Activated T-helper 1 cell treated with anti-CD3 and anti-CD28 coated beads, Interleukin-2, amount 50 U/mL, for 16 hours (primary cell): ENCODE results near the gene ZGPAT.

Experiments used
- DNase-seq, 2 donors: peaks; one replicate each; pipeline ENCODE4 v3.0.0-alpha.2; 2020; ENCODE audit warnings: low read depth in 1 of 2, low spot score in 1 of 2

The ZGPAT gene

DNA sequence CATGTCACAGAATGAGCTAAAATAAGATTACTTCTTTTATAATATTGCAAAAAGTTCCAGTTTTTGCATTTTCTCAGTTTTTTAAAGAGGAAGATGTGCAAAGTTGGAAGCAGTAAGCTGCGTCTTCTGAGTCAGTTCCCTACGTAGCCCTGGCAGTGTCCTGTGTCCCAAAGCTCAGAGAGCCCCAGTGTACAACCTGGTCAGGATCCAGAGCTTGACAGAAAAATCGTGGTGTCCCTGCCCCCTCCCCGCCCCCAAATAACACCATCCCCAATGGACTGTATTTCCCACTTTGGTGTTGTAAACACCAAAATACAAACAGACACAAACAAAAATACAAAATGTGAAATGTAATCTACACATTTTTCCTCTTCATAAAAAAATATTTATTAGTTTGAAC, 36.3 kb downstream of the ZGPAT start:
- DNase-seq: no peak

DNA sequence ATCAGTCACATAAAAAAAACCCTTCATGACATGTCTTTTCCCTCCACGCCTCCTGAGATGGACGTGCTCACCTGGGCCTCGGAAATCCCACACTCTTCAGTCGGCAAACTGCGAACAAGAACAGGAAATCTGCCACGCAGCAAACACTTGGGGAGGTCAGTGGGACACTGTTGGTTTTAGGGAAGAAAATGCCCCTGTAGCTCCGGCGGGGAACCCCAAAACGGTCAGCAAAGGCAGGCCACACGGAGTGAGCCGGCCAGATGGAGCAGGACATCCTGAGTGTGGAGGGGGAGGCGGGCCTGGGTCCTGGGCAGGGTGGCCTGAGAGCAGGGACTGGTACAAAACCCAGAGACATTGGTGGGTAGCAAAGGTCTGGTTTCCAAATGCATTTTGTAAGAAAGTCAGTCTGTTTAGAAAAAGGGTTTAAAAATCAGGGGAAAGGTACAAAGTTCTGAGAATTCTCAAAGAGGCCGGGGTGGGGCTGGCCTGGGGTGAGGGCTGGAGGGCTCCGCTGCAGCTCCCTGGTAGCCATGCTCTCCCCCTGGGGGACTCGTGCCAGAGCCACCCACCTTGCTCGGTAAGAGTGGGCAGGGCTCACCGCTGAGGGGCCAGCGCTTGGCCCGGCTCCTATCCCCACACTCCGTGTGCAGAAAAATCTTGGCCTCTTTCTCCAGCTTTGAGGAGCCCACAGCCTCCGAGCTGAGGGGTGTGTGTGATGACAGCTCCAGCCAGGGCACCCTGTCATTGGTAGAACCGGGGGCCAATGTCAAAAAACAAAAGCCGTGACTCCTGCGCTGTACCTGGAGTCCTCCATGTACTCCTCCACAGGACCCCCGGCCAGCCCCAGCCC, 37.0 kb downstream of the ZGPAT start:
- DNase-seq: no peak

DNA sequence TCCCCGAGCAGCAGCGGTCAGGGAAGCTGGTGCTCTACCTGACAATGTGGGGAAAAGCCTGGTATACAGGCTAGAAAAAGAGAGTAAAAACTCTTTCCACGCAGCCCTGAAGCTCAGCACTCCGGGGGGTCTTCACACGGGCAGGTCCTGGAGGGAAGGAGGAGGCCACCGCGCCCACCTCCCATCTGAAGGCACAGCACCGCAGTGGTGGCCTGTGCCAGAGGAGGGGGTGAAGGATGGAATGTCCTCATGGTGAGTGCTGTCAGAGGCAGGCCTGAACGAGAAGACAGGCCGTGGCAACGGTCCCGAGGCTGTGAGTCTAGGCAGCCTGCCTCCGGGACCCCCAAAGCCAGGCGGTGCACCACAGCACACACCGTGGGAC, 37.6 kb downstream of the ZGPAT start:
- DNase-seq: no peak

DNA sequence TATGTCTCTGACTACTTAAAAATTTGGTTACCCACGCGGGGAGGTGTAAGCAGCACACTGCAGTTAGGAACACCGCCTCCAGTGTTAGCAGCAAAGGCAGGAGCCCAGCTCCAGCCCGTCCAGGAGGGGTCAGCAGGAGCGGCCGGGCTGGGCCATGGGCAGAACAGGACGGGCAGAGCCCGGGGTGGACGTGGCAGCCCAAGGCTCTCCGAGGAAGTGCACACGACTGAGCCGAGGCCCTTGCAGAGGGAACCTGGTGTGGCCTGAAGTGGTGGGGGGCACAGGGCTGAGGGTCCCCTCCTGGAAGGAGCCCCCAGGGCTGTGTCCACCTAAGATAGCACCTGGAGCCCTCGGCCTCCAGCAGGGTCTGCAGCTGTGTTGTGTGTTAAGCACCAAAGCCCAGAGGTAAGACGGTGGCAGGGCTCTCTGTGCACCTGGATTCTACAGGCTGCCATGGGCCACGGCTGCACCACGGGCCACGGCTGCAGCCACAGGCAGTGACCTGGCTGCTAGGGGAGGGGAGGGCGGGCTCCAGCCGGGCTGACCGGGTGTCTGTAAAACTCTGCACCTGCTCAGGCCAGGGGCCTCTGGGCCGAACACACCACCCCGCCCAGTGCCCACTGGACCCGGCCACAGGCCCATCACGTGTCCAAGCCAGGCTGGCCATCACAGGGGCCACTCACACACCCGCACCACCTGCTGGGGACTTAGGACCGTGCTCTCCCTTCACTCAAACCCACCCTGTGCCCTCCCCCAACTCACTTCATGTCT, 38.3 kb downstream of the ZGPAT start:
- no peak for DNase-seq

DNA sequence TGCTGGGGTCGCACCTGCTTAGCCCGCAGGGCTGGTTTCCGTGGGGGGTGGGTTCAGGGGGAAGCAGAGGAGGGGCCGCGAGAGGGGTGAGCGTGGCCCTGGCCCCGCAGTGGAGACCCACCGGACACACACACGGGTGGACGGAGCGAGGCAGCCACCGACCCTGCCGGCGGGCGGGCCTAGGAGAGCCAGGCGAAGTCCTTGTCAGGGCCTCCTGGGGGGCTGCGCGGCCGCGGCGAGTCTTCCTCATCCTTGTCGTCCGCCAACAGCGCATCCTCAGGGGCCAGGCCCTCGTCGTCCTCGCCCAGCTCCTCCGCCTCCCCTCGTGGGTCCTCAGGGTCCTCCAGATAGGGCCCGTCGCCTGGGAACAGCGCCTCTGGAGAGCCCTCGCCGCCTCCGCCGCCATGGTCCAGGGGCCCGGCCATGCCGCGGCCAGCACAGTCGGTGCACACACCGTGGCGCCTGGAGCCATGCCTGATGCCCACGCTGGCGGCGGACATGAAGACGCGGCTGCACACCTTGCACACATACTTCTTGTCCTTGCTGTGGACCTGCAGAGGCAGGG, 39.0 kb downstream of the ZGPAT start:
- no peak for DNase-seq

DNA sequence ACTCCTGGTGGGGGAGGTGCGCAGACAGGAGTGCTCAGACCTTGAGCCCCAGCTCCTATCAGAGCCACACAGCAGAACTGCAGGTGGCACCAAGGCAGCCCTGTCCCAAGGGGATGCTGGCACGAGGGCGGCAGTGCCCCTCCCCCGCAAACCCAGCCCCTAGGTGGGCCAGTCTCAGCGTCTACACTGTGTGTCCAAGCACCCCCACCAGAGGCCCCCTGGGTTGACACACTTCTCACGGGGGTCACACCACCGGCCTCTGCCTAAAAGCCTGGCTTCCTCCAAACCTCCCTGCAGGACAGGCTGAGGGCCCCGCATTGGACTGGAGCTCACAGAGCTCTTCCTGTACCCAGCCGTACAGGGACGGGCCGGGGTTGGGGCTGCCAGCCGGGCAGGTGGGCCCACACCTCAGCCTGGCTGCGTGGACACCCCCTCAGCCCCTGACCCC, 39.8 kb downstream of the ZGPAT start:
- DNase-seq: no peak

DNA sequence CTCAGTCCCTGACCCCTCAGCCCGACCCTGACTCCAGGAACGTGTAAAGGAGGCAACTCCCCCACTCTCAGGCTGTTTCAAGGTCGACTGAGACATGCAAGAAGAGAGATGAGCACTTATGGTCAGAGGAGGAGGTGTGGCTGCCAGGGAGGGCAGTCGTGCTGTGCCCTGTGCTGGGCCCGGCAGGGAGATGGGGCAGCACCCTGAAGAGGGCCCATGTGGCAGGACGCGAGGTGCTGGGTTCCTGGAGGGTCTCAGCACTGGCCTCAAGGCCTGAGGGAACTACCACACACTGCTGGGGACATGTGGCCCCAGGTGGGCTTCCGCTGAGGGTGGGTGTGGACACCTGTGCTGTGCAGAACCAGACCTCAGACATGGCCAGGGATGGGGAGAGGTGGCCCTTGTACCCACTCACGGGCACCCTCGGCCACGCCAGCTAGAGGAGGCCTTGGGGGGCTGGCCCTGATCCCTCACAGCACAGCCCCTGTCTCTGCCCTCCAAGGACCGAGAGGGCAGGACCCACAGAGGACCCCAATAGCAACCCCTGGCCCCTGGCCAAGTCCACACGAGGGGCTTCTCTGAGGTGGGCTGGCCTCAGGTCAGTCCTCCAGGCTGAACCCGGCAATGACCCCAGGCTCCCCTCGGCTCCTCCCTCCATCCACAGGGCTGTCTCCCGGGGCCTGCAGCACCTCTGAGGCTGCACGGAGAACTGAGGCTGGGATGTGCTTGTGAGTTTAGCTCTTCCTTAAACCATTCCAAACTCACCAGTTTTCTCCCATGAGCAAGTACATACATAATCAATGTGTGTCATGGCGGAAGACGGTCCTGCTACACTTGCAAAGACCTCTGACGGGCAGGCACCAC, 40.5 kb downstream of the ZGPAT start:
- DNase-seq: no peak

DNA sequence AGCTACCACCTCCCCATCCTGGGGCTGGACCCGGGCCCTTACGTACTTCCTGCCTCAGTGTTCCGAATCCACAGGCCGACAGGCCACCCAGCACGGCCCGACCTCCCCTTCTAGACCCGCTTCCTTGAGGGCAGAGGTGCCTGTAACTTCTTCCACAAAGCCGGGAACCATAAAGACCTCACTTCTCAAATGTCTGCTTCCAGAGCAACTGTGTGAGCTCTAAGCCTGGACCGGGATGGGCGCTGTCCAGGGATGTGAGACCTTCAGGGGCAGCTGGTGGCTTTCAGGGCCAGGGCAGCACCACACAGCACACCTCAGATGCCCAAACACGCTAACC, 41.1 kb downstream of the ZGPAT start:
- DNase-seq: no peak

DNA sequence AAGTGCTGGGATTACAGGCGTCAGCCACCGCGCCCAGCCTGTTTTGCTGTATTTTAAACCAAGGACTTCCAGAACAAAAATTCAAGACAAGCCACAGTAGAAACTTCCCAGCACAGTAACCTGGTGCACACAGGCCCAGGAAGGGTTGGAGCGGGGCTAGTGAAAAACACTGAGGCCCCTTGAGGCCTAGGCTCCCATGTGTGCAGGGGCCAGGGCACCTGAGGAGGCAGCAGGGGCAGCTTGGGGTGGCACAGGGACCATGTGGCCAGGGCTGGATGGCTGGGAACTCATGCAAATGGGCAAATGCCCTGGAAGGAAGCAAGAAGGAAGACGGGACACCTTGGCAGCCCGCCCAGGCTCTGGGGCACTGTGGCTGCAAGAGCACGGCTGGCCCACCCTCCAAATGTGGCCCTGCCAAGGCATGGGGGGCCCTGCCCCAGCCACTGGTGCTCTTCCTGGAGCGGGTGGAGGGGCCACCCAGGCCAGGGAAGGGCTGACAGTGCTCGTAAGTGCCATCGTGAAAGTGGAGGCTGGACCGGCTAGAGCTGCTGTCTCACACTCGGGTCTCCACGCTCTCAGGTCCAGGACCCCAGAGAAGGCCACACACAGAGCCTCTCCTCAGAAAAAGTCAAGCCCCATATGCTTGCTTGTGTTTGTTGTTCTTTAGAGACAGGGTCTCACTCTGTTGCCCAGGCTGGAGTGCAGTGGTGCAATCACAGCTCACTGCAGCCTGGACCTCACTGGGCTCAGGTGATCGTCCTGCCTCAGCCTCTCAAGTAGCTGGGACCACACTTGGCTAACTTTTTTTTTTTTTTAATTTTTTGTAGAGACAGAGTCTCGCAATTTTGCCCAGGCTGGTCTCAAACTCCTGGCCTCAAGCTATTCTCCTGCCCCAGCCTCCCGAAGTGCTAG, 42.0 kb downstream of the ZGPAT start:
- no peak for DNase-seq

DNA sequence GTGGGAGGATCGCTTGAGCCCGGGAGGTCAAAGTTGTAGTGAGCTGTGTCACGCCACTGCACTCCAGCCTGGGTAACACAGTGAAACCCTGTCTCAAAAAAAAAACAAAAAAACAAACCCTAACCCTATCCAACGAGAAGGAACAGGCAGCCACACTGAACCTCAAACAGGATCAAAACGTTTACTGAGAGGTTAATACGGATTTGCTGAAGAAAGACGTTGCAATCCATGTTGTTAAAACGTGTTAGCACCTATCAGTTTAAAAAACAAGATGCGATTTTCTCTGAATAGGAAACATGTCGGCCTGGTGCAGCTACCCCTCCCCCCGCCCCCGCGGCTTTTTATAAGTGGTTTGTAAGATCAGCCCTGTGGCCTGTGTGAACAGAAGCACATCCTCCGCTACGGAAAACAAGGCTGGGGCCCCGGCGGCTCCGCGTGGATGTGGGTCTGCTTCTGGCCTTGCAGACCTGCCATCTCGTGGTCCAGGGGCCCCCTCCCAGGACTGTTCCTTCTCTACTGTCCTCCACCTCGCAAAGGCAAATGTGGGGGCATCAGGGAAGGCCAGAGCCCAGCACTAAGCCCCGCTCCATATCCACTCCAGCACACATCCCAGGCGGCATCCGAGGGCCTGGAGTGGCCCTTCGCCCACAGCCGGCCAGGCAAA, 43.1 kb downstream of the ZGPAT start:
- DNase-seq: peak; percentile 42 to 49

DNA sequence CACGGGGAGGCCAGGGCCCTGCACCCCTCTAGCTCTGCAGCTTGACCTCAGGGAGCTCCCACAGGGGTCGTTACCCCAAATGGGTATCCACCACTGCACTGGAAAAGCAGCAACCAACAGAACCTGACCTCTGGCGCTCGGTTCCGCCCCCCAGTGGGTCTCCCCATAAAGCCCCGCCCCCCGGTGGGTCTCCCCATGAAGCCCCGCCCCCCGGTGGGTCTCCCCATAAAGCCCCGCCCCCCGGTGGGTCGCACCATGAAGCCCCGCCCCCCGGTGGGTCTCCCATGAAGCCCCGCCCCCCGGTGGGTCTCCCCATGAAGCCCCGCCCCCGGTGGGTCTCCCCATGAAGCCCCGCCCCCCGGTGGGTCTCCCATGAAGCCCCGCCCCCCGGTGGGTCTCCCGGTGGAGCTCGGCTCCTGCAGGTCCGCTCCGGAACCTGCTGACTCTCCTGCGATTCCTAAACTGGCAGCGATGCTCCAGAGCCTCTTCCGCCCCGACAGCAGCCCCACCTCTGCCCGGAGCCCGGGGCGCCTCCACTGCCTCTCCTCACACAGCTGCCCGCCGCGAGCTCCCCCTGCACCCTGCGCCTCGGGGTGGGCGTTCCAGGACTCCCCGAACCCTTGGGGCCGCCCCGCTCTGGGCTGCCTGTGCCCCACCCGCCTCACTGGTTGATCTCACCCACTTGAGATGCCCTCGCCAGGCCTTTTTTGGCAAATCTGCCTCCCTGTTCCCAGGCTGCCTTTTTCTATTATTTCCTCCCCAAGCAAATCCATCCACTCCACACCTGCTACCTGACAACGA, 43.8 kb downstream of the ZGPAT start:
- DNase-seq: no peak

DNA sequence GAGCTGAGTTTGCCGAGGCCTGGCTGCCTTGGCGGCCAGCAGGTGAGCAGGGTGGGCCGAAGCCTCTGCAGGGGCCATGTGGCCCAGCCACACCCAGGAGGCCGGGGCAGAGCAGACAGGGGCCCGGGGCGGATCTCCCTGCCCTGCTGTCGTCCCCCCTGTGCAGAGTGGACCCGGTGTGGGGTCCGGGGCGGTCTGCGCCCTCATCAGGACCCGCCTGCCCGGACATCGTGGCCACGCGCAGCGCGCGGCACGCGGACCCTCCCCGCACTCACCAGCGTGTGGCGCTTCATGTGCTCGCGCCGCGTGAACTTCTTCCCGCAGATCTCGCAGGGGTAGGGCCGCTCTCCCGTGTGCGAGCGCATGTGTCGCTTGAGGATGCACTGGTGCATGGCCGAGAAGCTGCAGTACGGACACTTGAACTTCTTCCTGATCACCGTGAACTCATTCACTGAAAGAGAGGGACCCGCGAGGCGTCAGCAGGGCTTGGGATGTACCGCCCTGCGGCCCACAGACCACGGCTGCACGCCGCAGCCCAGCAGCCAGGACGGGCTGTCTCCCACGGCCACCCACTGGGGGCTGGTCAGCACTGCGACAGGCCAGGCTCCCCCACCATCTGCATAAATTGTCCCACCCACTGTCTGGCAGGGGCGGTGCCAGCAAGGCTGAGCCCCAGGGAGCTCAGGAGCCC, 44.7 kb downstream of the ZGPAT start:
- no peak for DNase-seq

DNA sequence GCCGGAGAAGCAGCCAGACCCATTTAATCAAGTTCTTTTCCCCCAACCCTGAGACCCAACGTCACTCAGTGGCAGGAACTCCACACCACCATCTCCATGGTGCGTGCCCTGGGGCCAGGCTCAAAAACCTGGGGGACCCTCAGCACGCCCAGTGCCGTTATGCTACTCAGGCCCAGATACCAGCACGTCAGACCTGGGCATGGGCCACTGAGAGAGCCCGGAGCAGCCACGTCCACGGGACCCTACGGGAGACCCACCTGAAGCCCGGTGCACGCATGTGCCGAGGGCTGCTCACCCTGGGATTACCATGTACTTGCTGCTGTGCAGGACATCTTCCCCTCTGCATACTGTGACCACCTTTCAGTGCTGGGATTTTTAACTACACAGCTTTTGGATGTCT, 45.5 kb downstream of the ZGPAT start:
- DNase-seq: no peak

DNA sequence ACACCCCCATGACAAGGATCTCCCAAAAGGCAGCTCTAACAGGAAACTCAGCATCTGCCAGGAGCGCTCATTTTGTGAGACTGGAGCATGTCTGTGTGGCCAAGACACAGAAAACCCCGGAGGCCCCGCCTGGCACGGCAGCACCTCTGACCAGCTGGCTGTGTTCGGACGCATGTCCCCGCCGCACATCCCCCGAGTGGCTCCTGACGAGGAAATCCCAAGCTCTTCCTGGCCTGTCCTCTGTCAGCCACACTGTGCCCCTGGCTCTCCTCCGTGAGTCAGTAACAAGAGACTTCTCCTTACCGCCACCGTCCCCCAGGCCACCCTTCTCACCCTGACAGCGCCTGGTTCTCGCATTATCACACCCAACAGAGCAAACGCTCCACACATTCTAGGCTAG, 46.2 kb downstream of the ZGPAT start:
- no peak for DNase-seq

DNA sequence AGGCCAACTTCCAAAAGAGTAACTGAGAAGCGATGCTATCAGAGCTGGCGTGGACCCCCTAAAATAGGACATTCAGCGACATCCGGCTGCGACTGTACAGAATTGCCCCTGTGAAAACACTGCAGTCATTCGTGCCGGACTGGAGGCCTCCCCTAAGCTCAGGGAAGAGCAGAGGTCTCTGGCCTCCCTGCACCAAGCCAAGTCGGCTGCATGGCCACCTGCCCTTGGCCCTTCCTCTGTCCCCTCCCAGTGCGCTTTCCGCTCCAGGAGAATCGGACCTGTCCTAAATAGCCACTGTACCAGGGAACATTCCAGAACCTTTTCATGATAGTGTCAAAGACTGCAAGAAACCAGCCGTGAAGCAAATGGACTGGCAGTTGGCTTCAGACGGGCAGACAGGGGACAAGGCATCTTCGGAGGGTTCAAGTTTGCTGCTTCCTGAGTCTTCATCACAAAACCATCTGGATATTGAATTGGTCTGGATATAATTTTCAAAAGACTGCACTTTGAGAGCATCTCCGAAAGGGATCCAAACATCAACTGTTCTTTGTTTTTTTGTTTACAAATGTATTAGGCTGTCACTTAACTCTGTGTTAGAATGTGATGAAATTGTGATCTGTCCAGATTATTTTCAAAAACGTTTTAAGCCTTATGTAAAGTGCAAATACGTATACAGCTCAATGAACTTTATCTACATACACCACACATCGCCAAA, 48.3 kb downstream of the ZGPAT start:
- no peak for DNase-seq

DNA sequence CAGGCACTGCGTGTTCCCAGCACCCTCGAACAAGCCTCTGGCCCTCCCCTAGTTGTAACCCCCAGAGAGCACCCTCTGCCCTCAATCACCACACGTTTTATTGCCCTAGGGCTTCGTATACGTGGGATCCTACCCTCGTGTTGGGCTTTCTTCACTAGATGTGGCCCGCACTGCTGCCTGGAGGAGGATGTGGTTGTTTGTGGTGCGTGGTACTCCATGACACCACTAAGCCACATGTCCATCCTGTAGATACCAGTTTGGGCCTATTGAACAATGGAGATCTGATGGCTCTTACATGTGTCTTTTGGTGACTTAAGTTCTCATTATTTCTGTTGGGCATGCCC, 48.8 kb downstream of the ZGPAT start:
- DNase-seq: no peak

DNA sequence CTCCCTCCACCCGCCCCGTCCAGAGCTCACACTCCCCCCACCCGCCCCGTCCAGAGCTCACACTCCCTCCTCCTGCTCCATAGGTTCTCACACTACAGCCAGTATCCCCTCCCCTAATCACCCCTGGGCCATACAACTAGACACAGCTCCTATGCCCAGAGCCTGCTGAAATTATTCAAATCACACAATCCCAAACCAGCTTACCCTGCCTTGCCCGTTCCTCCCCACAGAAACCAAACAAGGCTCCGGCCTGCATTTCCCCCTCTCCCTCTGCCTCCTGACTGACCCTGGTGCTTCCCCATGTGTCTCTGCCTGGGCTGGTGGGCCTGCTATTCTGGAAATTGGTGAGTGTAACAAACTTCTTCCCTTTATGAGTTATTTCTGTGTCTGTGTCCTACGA, 50.3 kb downstream of the ZGPAT start:
- no peak for DNase-seq

DNA sequence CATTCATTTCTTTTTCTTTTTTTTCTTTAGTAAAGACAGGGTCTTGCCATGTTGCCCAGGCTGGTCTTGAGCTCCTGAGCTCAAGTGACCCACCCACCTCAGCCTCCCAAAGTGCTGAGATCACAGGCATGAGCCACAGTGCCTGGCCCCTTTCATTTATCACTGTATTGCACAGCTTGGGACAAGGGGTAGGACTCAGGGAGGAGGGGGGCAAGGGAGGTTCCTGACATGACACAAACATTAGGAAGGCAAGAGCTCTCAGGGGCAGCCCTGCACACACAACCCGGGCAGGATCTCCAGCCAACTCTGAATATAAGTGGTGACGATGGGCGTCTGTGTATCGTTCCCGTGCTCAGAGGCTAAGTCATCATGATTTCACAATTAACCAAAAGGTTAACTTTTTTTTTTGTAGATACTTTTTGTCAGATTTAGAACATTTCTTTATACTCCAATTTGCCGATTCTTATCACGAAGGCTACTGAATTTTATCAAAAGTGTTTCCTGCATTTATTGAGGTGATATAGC, 51.6 kb downstream of the ZGPAT start:
- no peak for DNase-seq
